MM.1S (cell line): ENCODE results near the gene PDZRN4.

ENCODE experiments used
- EZH2 ChIP-seq: fragments of 300-600 bp; sonication (generic); optimal IDR thresholded peaks from 2 replicates; pipeline ENCODE3; 2017; ENCODE audit warnings: low read depth, mild to moderate bottlenecking, antibody characterized with exemption, low read length, mixed read lengths
- EZH2phosphoT487 ChIP-seq: fragments of 300-600 bp; sonication (generic); IDR thresholded peaks from 2 replicates; pipeline ENCODE4 v1.6.1; 2018; ENCODE audit warnings: antibody characterized with exemption, low read length
- TF ChIP-seq, protein P1 (sequence below): fragments of 300-600 bp; sonication (generic); IDR thresholded peaks from 2 replicates; pipeline ENCODE4 v1.5.1; 2016; ENCODE audit warnings: antibody characterized with exemption, low read length, mixed read lengths

DNA sequence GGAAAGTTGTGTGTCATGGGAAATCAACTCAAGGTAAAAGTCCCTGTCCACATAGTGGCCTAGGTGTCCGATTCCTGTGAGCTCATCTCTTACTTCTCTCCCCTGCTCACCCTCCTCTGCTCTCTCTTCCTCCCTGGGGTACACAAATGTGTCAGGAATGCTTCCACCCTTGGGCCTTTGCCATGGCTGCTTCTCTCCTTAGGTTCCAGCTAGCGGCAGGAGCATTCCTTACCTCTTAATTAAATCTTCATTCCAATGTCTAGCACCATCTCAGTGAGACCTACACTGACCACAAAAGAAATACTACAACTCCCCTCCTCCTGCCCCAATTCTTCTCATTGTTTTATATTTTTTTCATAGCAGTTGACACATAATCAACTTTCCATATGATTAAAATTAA is 298.6 kb downstream of the PDZRN4 start:
- TF ChIP-seq, protein P1, sequence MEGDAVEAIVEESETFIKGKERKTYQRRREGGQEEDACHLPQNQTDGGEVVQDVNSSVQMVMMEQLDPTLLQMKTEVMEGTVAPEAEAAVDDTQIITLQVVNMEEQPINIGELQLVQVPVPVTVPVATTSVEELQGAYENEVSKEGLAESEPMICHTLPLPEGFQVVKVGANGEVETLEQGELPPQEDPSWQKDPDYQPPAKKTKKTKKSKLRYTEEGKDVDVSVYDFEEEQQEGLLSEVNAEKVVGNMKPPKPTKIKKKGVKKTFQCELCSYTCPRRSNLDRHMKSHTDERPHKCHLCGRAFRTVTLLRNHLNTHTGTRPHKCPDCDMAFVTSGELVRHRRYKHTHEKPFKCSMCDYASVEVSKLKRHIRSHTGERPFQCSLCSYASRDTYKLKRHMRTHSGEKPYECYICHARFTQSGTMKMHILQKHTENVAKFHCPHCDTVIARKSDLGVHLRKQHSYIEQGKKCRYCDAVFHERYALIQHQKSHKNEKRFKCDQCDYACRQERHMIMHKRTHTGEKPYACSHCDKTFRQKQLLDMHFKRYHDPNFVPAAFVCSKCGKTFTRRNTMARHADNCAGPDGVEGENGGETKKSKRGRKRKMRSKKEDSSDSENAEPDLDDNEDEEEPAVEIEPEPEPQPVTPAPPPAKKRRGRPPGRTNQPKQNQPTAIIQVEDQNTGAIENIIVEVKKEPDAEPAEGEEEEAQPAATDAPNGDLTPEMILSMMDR = no peak
- TF ChIP-seq EZH2 (no peak), EZH2phosphoT487 (no peak)
